Small intestine (tissue), 7 donors: ENCODE measurements around the gene APBB2. TPM values are rescaled to one million over a fixed set of nuclear protein-coding genes. Genes with fewer than 3 reads are reported as not detected.
"Not testable (repeated sequence)": the region's sequence is repeated elsewhere in the genome, so short reads cannot be mapped to it uniquely, and the experiment has no call there.

ENCODE experiments used
- DNase-seq, 2 donors: peaks; one replicate each; pipeline versions ENCODE4 v3.0.0 to v3.0.0-alpha.2; 2013
- FAIRE-seq: peaks from 2 replicates; lab custom pipeline; 2012; peaks lifted over from hg19 to GRCh38; lab: Jason Lieb, UNC
- H3K27ac ChIP-seq, 3 donors: one replicate each; pipeline ENCODE4 v1.5.1; 2013; ENCODE audit warnings: low read length in 2 of 3, mild to moderate bottlenecking in 2 of 3, control low read depth in 1 of 3, inconsistent platforms in 1 of 3, low read depth in 1 of 3, moderate library complexity in 1 of 3
- H3K27me3 ChIP-seq, 3 donors: one replicate each; pipeline ENCODE4 v1.6.1; 2013; ENCODE audit warnings: low read length in 3 of 3, inconsistent platforms in 1 of 3; ENCODE audit not compliant: control insufficient read depth in 3 of 3, insufficient read depth in 3 of 3
- H3K36me3 ChIP-seq, 3 donors: one replicate each; pipeline ENCODE4 v1.6.1; 2013; ENCODE audit warnings: low read length in 3 of 3, inconsistent platforms in 1 of 3, low read depth in 1 of 3, mild to moderate bottlenecking in 1 of 3, moderate library complexity in 1 of 3; ENCODE audit not compliant: control insufficient read depth in 3 of 3, insufficient read depth in 2 of 3
- H3K4me1 ChIP-seq, 3 donors: one replicate each; pipeline ENCODE4 v1.6.1; 2013; ENCODE audit warnings: low read length in 2 of 3, inconsistent platforms in 1 of 3, low read depth in 1 of 3, mild to moderate bottlenecking in 1 of 3, moderate library complexity in 1 of 3; ENCODE audit not compliant: control insufficient read depth in 3 of 3, insufficient read depth in 2 of 3
- H3K4me3 ChIP-seq, 3 donors: one replicate each; pipeline ENCODE4 v1.5.1; 2013; ENCODE audit warnings: low read length in 3 of 3, control low read depth in 1 of 3, inconsistent platforms in 1 of 3, low read depth in 1 of 3, mild to moderate bottlenecking in 1 of 3, moderate library complexity in 1 of 3
- H3K9me3 ChIP-seq, 2 donors: one replicate each; pipeline ENCODE4 v1.6.1; 2013; ENCODE audit warnings: low read depth in 1 of 2, low read length in 1 of 2; ENCODE audit not compliant: control insufficient read depth in 2 of 2, insufficient read depth in 1 of 2
- WGBS, 3 donors: extraction: QIAGEN DNeasy Blood & Tissue Kit; methylation state at CpG; one replicate each; pipeline ENCODE4 v1.1.7; 2013; 5-methylcytosine and 5-hydroxymethylcytosine counted together
- polyA plus RNA-seq, 4 donors: library from polyadenylated mRNA; stranded (reverse) in 3 of 4; unstranded in 1 of 4; fragments of 200-250 nt in 3 of 4; fragments of 120-200 nt in 1 of 4; gene quantifications; one replicate each; pipeline versions ENCODE4 v1.2.1 to v1.2.3, GENCODE V29; 2013
- donor health status: healthy with polysubstance abuse.
- donor health status: control.
- donor health status: control.
- donor health status: Bipolar disorder and iron deficiency.
- donor health status: healthy.

The APBB2 gene
- polyA plus RNA-seq, 4 donors, result 4.5 to 19.8 (median 8.9) TPM

DNA sequence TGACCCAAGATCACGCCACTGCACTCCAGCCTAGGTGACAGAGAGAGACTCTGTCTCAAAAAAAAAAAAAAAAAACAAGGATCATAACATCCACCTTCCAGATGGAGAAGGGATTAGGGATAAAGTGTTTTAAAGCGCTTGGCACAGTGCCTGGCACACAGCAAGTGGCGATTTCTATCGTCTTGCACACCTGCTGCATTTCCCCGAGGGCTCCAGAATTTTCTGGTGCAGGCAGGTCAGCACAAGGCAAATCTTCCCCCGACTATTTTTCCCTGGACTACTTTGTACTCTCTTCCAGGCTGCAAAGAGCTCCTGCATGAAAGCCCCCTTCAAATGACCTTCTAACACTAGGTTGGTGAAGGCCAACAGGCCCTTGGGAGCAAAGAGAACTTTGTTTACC, 57.3 kb downstream of the APBB2 start:
- Histone ChIP-seq H3K36me3 (peaks cover 0 to 2% (median 0%) of the 10 kb centered on the region in 3 donors), H3K4me3 (no peak overlapping the region), H3K27me3 (no peaks in the 10 kb centered on the region), H3K27ac (no peak overlapping the region), H3K4me1 (peaks cover 2 to 4% (median 3%) of the 10 kb centered on the region in 3 donors), H3K9me3 (no peaks in the 10 kb centered on the region)
- 21 to 60% (median 36%) methylated on average over 6 of the region's 6 CpGs for WGBS, 3 donors
- DNase-seq, result no peak
- no peak for FAIRE-seq

- WGBS, 3 donors, result 49 to 62% (median 50%) methylated on average over 10 of the region's 10 CpGs
- H3K4me3 ChIP-seq, result no peak overlapping the region
- FAIRE-seq (no peak), DNase-seq (no peak)
- H3K4me1 ChIP-seq, result peaks cover 2 to 4% (median 3%) of the 10 kb centered on the region in 3 donors
- no peaks in the 10 kb centered on the region for H3K27me3 ChIP-seq
- H3K9me3 ChIP-seq, result no peaks in the 10 kb centered on the region
- peaks cover 0 to 2% (median 0%) of the 10 kb centered on the region in 3 donors for H3K36me3 ChIP-seq
- no peak overlapping the region for H3K27ac ChIP-seq
These were observed 57.8 kb downstream of the APBB2 start for GRCh38 chr4:41156574-41156973.

GRCh38 chr4:41155194-41155830, 59.0 kb downstream of the APBB2 start:
- no peaks in the 10 kb centered on the region for H3K9me3 ChIP-seq
- no peak for FAIRE-seq
- H3K4me3 ChIP-seq, result no peak overlapping the region
- H3K4me1 ChIP-seq, result peaks cover 2 to 4% (median 3%) of the 10 kb centered on the region in 3 donors
- peaks cover 0 to under 1% (median 0%) of the 10 kb centered on the region in 3 donors for H3K36me3 ChIP-seq
- no peak for DNase-seq
- H3K27ac ChIP-seq, result no peak overlapping the region
- no peaks in the 10 kb centered on the region for H3K27me3 ChIP-seq
- WGBS, 3 donors, result 83 to 90% (median 83%) methylated on average over 5 of the region's 5 CpGs

DNA sequence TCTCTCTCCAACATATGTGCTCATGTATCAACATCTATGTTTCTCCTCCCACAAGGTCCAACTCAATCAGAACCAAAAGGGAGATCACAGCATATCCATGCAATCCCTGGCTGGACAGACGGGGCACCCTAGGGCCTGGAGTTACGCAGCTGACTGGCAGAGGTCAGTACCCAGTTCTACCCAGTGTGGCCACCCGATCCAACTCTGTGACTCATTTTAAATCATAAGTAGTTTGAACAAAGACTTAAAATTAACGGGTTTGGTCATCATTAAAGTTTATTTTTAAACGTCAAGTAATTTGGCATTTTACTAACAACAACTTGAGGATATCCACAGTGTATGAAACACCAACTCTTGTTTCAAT, 59.5 kb downstream of the APBB2 start:
- Histone ChIP-seq H3K27me3 (no peaks in the 10 kb centered on the region), H3K4me3 (no peak overlapping the region), H3K36me3 (no peaks in the 10 kb centered on the region), H3K27ac (no peak overlapping the region), H3K9me3 (no peaks in the 10 kb centered on the region), H3K4me1 (peaks cover 2 to 4% (median 3%) of the 10 kb centered on the region in 3 donors)
- FAIRE-seq, result no peak
- 77 to 92% (median 85%) methylated on average over 5 of the region's 5 CpGs for WGBS, 3 donors
- DNase-seq, result no peak

- DNase-seq (no peak), FAIRE-seq (no peak)
- no peaks in the 10 kb centered on the region for H3K36me3 ChIP-seq
- H3K27ac ChIP-seq, result no peak overlapping the region
- H3K9me3 ChIP-seq, result no peaks in the 10 kb centered on the region
- H3K27me3 ChIP-seq, result no peaks in the 10 kb centered on the region
- H3K4me1 ChIP-seq, result peaks cover 2 to 4% (median 3%) of the 10 kb centered on the region in 3 donors
- WGBS, 3 donors, result 51 to 61% (median 61%) methylated on average over 6 of the region's 6 CpGs
- no peak overlapping the region for H3K4me3 ChIP-seq
These were observed 60.1 kb downstream of the APBB2 start for GRCh38 chr4:41154010-41154813.

DNA sequence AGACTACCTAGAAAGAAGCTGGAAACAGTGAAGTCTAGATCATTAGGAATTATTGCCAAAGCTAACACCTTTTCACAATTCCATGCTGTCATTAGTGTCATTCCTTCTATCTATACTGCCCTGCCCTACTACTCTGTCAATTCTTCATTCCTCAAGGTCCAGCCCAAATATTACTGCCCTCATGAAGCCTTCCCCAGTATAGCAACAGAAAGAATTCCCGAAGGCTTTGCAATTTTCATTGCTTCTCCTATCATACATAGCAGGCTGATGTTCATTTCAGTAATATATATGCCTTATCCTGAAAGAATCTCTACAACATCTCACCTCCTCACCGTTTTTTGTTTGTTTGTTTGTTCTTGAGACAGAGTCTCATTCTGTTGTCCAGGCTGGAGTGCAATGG, 63.9 kb downstream of the APBB2 start:
- Histone ChIP-seq H3K27ac (no peak overlapping the region), H3K36me3 (no peaks in the 10 kb centered on the region), H3K9me3 (no peaks in the 10 kb centered on the region), H3K4me3 (no peak overlapping the region), H3K27me3 (no peaks in the 10 kb centered on the region), H3K4me1 (peaks cover 0 to 3% (median 2%) of the 10 kb centered on the region in 3 donors)
- 65 to 78% (median 72%) methylated on average over 2 of the region's 2 CpGs for WGBS, 3 donors
- no peak for DNase-seq
- FAIRE-seq, result no peak

- not testable (repeated sequence) for H3K27ac ChIP-seq, H3K36me3 ChIP-seq, DNase-seq, H3K27me3 ChIP-seq, FAIRE-seq, H3K4me1 ChIP-seq, H3K4me3 ChIP-seq, H3K9me3 ChIP-seq
- 82 to 91% (median 90%) methylated on average over 4 of the region's 4 CpGs for WGBS, 3 donors
These were observed 64.8 kb downstream of the APBB2 start for GRCh38 chr4:41149568-41149967.

DNA sequence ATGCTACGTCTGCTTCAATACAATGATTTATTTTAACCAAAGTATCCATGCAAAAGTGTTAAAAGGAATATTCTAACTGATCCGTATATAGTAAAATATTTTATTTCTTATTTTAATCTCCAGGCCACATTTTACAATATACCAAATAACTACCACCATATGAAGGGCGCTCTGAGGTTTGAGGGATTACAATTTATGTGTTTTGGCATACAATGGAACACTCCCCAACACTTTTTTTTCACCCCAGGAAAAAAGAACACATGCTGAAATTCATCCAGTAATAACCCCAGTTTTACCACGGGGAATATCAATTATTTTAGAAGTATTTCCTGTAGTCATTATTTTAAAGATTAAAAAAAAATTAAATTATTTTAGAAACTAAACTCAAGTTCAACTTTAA, 65.4 kb downstream of the APBB2 start:
- Histone ChIP-seq H3K9me3 (no peaks in the 10 kb centered on the region), H3K4me1 (peaks cover 0 to 3% (median 0%) of the 10 kb centered on the region in 3 donors), H3K27me3 (no peaks in the 10 kb centered on the region), H3K36me3 (no peaks in the 10 kb centered on the region), H3K4me3 (no peak overlapping the region), H3K27ac (no peak overlapping the region)
- FAIRE-seq, result no peak
- WGBS, 3 donors, result 84 to 91% (median 86%) methylated on average over 4 of the region's 4 CpGs
- no peak for DNase-seq
